Mucosa of descending colon (tissue), 3 donors: Measurements from ENCODE around the gene SNTG2. TPM values are rescaled to one million over a fixed set of nuclear protein-coding genes. Genes with fewer than 3 reads are reported as not detected.

ENCODE experiments used
- ATAC-seq: fragments of 200-7000 bp; cut with Tn5 transposase; one replicate; pipeline ENCODE4 v1.9.1; 2020; ENCODE audit warnings: mild to moderate bottlenecking, moderate library complexity
- DNase-seq, 3 donors: peaks; one replicate each; pipeline ENCODE4 v3.0.0-alpha.2; 2020
- H3K36me3 ChIP-seq: fragments of 200-600 bp; one replicate; pipeline ENCODE4 v1.8.0; 2021; ENCODE audit warnings: low read depth, mild to moderate bottlenecking
- H3K4me1 ChIP-seq: fragments of 200-600 bp; one replicate; pipeline ENCODE4 v1.8.0; 2021; ENCODE audit warnings: low read depth, mild to moderate bottlenecking
- H3K4me3 ChIP-seq: fragments of 200-600 bp; one replicate; pipeline ENCODE4 v1.8.0; 2021; ENCODE audit warnings: mild to moderate bottlenecking
- H3K9me3 ChIP-seq: fragments of 200-600 bp; one replicate; pipeline ENCODE4 v1.8.0; 2021; ENCODE audit warnings: mild to moderate bottlenecking
- intact Hi-C, 2 donors: fragments of 100-400 bp; cut with DNase I in 1 of 2; cut with micrococcal nuclease in 1 of 2; formaldehyde crosslinking; loops; one replicate each; pipeline versions ENCODE4 v1.11.0 to v1.11.1; 2022; cut with DNase I, micrococcal nuclease
- total RNA-seq, 3 donors: library from RNA; stranded (reverse); fragmentation: NEBNext Ultra II Directional in 2 of 3; extraction: Animal tissue kit (Norgen Biotek cat#: 25700) in 2 of 3; gene quantifications; one replicate each; pipeline versions ENCODE4 v1.2.1 to v1.2.4, GENCODE V29; 2021 to 2023
- TF ChIP-seq, protein P1 (sequence below): fragments of 200-600 bp; IDR thresholded peaks from one replicate; pipeline ENCODE4 v1.8.0; 2022; ENCODE audit warnings: antibody characterized with exemption, mild to moderate bottlenecking
- donor health status: DM: no; HTN: no; CAD: no; lungs with moderate emphysema.
- donor health status: DM: no; HTN: no; CAD: no.
- donor health status: DM: no; HTN: yes; CAD: no.

Gene SNTG2
- total RNA-seq, 3 donors from 2014 or later: 0.38 to 3.0 (median 2.8) TPM

DNA sequence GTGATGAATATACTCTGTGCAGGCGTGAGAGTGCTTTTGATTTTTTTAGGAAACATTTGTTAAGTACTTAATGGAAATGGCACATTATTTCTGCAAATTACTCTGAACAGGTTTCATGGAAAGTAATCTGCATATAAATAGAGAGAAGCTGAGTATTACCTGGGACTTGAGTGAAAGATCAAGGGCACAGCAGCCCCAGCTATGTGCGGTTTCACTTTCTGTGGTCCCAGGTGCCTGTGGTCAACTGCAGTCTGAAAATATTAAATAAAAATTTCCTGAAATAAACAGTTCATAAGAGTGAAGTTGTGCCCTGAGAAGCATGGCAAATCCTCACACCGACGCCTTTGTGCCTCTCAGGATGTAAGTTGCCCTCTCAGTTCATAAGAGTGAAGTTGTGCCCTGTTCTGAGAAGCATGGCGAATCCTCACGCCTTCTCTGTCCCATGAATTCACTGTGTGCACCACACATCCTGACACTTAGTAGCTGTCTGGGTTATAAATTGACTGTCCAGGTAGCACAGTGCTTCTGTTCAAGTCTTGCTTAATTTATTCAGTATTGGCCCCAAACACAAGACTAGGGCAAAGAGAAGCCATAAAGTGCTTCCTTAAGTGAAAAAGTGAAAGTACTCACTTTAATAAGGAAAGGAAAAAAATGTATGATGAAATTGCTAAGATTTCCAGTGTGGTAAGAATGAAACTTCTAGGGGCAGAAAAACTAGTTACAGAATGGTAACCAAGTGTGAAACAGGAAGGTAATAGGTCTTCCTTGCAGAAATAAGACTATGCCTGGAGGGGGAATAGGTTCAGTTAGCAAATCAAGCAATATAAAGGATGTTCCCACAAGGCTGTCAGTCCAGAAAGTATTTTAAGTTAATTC, 4.3 kb upstream of the SNTG2 start:
- Histone ChIP-seq H3K4me3 (no peak overlapping the region), H3K9me3 (no peaks in the 10 kb centered on the region), H3K36me3 (no peaks in the 10 kb centered on the region), H3K4me1 (peaks cover 8% of the 10 kb centered on the region)
- TF ChIP-seq, protein P1, sequence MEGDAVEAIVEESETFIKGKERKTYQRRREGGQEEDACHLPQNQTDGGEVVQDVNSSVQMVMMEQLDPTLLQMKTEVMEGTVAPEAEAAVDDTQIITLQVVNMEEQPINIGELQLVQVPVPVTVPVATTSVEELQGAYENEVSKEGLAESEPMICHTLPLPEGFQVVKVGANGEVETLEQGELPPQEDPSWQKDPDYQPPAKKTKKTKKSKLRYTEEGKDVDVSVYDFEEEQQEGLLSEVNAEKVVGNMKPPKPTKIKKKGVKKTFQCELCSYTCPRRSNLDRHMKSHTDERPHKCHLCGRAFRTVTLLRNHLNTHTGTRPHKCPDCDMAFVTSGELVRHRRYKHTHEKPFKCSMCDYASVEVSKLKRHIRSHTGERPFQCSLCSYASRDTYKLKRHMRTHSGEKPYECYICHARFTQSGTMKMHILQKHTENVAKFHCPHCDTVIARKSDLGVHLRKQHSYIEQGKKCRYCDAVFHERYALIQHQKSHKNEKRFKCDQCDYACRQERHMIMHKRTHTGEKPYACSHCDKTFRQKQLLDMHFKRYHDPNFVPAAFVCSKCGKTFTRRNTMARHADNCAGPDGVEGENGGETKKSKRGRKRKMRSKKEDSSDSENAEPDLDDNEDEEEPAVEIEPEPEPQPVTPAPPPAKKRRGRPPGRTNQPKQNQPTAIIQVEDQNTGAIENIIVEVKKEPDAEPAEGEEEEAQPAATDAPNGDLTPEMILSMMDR: no peak
- no peak for ATAC-seq
- DNase-seq: no peak
- intact Hi-C loops: no loop called here

DNA sequence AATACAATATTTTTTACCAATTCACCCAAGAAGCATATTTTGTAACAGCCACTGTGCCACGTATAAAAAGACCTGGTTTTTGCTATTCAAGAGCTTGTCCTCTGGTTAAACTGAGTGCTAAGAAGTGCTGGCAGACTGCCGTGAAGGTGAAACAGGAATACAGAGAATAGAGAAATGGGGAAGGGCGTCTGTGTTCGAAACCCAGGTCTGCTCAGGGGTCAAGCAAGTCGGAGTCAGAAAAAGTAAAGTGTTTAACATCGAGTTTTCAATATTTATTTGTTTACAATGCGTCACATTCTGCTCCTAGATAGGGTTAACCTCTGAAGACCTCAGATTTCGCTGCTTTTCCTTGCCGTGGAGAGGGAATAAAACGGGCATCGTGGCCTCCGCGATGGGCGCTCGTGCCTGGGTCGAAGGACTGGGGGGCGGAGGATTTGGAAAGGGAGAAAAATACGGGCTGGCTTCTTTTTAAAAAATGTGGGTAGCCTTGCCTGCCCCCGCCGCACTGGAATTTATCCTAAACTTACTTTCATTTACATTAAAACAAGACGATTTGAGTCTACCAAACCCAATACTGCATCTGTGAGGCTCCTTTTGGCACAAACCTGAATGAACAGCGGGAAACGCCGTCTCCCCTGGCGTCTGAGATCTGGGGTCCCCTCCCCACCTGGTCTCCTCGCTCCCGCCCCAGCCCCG, 1.1 kb upstream of the SNTG2 start:
- no peak for ATAC-seq
- intact Hi-C loops: no loop called here
- H3K36me3 ChIP-seq: no peaks in the 10 kb centered on the region
- no peak for DNase-seq
- TF ChIP-seq, protein P1: no peak
- peaks cover 8% of the 10 kb centered on the region for H3K4me1 ChIP-seq
- H3K9me3 ChIP-seq: no peaks in the 10 kb centered on the region
- no peak overlapping the region for H3K4me3 ChIP-seq

DNA sequence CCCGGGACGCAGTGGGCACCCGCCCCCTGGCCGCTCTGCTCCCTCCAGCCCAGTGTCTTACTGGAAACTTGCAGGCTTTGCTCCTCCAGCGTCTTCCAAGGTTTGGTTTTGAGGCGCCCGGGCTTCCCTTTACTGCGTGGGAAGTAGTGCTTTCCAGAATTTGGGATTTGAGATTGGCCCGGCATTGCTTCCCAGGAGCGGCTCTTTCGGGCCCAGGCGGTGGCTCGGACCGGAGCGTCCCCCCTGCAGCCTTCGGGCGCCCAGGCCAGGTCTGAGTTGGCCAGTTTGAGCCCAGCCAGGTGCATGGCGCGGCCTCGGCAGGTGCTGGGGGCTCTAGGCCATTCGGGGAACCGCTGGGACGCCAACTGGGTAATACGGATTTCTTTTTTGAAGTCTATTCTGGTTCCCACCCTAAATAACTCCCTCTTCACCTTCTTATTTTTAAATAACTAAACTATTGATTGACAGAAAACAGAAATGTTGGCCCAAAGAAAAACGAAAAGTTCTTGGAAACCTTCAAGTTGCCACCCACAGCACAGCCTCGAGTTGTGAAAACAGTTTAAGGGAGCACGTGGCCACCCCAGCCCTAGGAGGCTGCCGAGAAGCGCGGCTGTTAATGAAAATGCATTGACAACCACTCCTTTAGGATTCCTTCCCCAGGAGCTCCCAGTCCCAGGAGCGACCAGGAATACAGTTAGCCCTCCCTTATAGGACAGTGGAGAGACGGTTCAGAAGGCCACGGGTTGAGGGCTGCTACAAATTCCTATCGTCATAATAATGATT, 766 bp downstream of the SNTG2 start:
- intact Hi-C loops: no loop called here
- DNase-seq (no peak), ATAC-seq (no peak)
- Histone ChIP-seq H3K4me3 (no peak overlapping the region), H3K4me1 (peaks cover 8% of the 10 kb centered on the region), H3K36me3 (no peaks in the 10 kb centered on the region), H3K9me3 (no peaks in the 10 kb centered on the region)
- TF ChIP-seq, protein P1: no peak

DNA sequence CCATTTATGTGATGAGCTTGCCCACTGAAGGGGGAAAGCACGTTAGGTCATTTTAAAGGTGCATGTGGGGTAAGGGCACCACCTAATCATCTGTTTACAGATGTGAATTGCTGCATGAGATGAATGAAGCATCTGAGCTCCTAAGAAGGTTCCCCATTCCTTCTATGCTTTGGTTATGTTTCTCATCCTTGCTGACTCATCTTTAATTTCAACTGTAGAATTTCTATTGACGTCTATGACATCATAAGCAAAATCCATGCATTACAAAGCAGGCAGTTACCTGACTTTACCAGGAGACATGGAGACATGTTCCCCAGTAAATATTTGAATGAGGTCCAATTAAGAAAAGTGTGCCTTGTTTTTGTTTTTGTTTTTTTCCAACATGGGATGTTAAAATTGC, 2.8 kb downstream of the SNTG2 start:
- intact Hi-C loops: no loop called here
- DNase-seq (no peak), ATAC-seq (no peak)
- no peak overlapping the region for H3K4me3 ChIP-seq
- TF ChIP-seq, protein P1: no peak
- peaks cover 8% of the 10 kb centered on the region for H3K4me1 ChIP-seq
- H3K9me3 ChIP-seq: no peaks in the 10 kb centered on the region
- H3K36me3 ChIP-seq: no peaks in the 10 kb centered on the region

DNA sequence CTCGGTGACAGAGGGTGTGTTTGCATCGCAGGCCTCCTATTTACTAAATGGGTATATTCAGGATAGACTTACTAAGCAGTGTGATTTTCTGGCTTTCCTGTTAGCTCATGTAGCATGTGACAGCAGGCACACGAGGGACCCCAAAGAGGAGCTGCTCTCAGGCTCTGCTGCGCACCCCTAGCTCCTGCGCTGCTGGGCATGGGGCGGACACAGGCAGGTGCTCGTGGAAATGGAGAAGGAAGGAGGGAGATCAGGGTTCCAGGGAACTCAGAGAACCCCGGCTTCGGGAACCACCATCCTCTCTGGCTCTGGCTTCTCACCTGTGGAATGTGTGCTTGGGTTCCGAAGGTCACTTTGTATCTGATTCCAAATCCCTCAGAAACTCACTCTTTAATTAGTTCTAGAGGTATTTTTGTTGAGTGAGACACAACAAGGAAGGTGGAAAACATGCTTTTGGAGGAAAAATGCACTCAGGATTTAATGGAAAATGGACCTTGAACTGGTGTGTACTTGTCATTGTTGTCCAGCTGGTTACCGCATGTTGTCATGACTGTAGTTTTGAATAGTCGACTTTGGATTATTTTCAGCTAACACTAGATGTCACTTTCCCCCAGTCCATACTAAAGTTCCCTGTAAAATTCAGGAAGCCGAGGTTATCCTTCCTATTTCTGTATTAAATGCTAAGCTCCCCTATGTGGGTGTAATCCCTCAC, 3.5 kb downstream of the SNTG2 start:
- ATAC-seq (peak; percentile 47), DNase-seq (no peak)
- Histone ChIP-seq H3K4me1 (peaks cover 8% of the 10 kb centered on the region), H3K9me3 (no peaks in the 10 kb centered on the region), H3K4me3 (no peak overlapping the region), H3K36me3 (no peaks in the 10 kb centered on the region)
- intact Hi-C loops: no loop called here
- TF ChIP-seq, protein P1: no peak
